SK-N-SH (cell line): ENCODE results near the gene CENPX. TPM values are rescaled to one million over a fixed set of nuclear protein-coding genes. Genes with fewer than 3 reads are reported as not detected.
A peak's percentile ranks its signal among the peaks of the same experiment; 100 is the strongest.

ENCODE experiments used
- CTCF ChIA-PET: fragments of 300-600, 350-600 bp; formaldehyde crosslinking; extraction: SDS; loops from one replicate; lab custom pipeline; 2021; lab: Yijun Ruan, JAX
- POLR2A ChIA-PET: fragments of 350-600 bp; sonication (Branson Sonifier 250); formaldehyde crosslinking; extraction: SDS; loops from one replicate; lab custom pipeline; 2020; ENCODE audit warnings: antibody characterized with exemption, inconsistent platforms; lab: Yijun Ruan, JAX
- DNase-seq: peaks from one replicate; pipeline ENCODE4 v3.0.0; 2012
- H2AFZ ChIP-seq: fragments of 200-600 bp; sonication (generic); 2 replicates; pipeline ENCODE4 v1.8.1; 2016; ENCODE audit warnings: antibody characterized with exemption, mild to moderate bottlenecking, low read depth
- H3F3A ChIP-seq: fragments of 200-600 bp; sonication (generic); replicated peaks from 2 replicates; pipeline ENCODE3; 2016; ENCODE audit warnings: antibody characterized with exemption, mild to moderate bottlenecking; ENCODE audit not compliant: insufficient read depth
- H3K27ac ChIP-seq, 2 experiments: fragments of 200-500 bp in 1 of 2; fragments of 200-600 bp in 1 of 2; sonication (Bioruptor generic) in 1 of 2; sonication (generic), shearing (Covaris generic) in 1 of 2; 2 replicates each; pipeline versions ENCODE4 v1.5.1 to v1.6.1; 2014 to 2016; ENCODE audit warnings: low read depth in 2 of 2, inconsistent platforms in 1 of 2, low read length in 1 of 2, mild to moderate bottlenecking in 1 of 2, mixed read lengths in 1 of 2
- H3K27me3 ChIP-seq: fragments of 200-600 bp; sonication (generic), shearing (Covaris generic); 2 replicates; pipeline ENCODE4 v1.6.1; 2016; ENCODE audit warnings: mixed run types; ENCODE audit not compliant: insufficient read depth
- H3K36me3 ChIP-seq, 2 experiments: fragments of 200-500 bp in 1 of 2; fragments of 200-600 bp in 1 of 2; sonication (Bioruptor generic) in 1 of 2; sonication (generic) in 1 of 2; replicated peaks in 1 of 2; 2 replicates each; pipeline versions ENCODE3 to v1.5.1; 2014 to 2016; ENCODE audit warnings: low read length in 1 of 2, mild to moderate bottlenecking in 1 of 2; ENCODE audit not compliant: insufficient read depth in 2 of 2, control insufficient read depth in 1 of 2
- H3K4me1 ChIP-seq, 2 experiments: fragments of 200-500 bp in 1 of 2; fragments of 200-600 bp in 1 of 2; sonication (Bioruptor generic) in 1 of 2; sonication (generic), shearing (Covaris generic) in 1 of 2; 2 replicates each; pipeline versions ENCODE4 v1.5.1 to v1.6.1; 2014 to 2016; ENCODE audit warnings: low read depth in 1 of 2, low read length in 1 of 2, mixed run types in 1 of 2; ENCODE audit not compliant: insufficient read depth in 2 of 2, control insufficient read depth in 1 of 2
- H3K4me2 ChIP-seq: fragments of 200-600 bp; sonication (generic), shearing (Covaris generic); 2 replicates; pipeline ENCODE4 v1.6.1; 2017; ENCODE audit warnings: mixed run types
- H3K4me3 ChIP-seq, 2 experiments: fragments of 200-500 bp in 1 of 2; fragments of 200-600 bp in 1 of 2; sonication (Bioruptor generic) in 1 of 2; sonication (generic), shearing (Covaris generic) in 1 of 2; 2 replicates each; pipeline versions ENCODE4 v1.5.1 to v1.8.1; 2014 to 2016; ENCODE audit warnings: low read depth in 2 of 2, inconsistent platforms in 1 of 2, low read length in 1 of 2, mild to moderate bottlenecking in 1 of 2, mixed read lengths in 1 of 2, moderate library complexity in 1 of 2
- H3K79me2 ChIP-seq: fragments of 200-600 bp; sonication (generic); 2 replicates; pipeline ENCODE4 v1.8.1; 2017; ENCODE audit warnings: mild to moderate bottlenecking; ENCODE audit not compliant: insufficient read depth
- H3K9ac ChIP-seq: fragments of 200-600 bp; sonication (generic); 2 replicates; pipeline ENCODE4 v1.6.1; 2017; ENCODE audit warnings: mixed run types
- H3K9me2 ChIP-seq: fragments of 200-600 bp; sonication (generic); 2 replicates; pipeline ENCODE4 v1.6.1; 2017; ENCODE audit warnings: mixed run types
- H3K9me3 ChIP-seq: fragments of 200-600 bp; sonication (generic); 2 replicates; pipeline ENCODE4 v1.6.1; 2017; ENCODE audit warnings: mixed run types, mild to moderate bottlenecking, moderate library complexity
- H4K20me1 ChIP-seq: fragments of 200-600 bp; sonication (generic); 2 replicates; pipeline ENCODE4 v1.6.1; 2017; ENCODE audit warnings: mild to moderate bottlenecking, mixed run types; ENCODE audit not compliant: insufficient read depth
- CHD2 ChIP-seq: fragments of 150-350 bp; IDR thresholded peaks from 2 replicates; pipeline ENCODE4 v1.6.1; 2018; ENCODE audit warnings: low read length; ENCODE audit not compliant: partially characterized antibody
- CTCF ChIP-seq: fragments of 200-600 bp; sonication (generic); IDR thresholded peaks from 2 replicates; pipeline ENCODE4 v1.6.1; 2017; ENCODE audit warnings: antibody characterized with exemption, mild to moderate bottlenecking, moderate library complexity
- EZH2phosphoT487 ChIP-seq: fragments of 200-600 bp; sonication (generic); IDR thresholded peaks from 2 replicates; pipeline ENCODE4 v1.6.1; 2017; ENCODE audit warnings: low read depth, mixed run types, mild to moderate bottlenecking, antibody characterized with exemption, moderate library complexity, borderline replicate concordance
- FOSL2 ChIP-seq: IDR thresholded peaks from 2 replicates; pipeline ENCODE4 v1.4.0; 2012; ENCODE audit warnings: low read depth, mild to moderate bottlenecking, moderate library complexity, borderline replicate concordance
- GATA2 ChIP-seq: sonication (generic); formaldehyde crosslinking; IDR thresholded peaks from 2 replicates; pipeline ENCODE4 v1.5.0; 2020; ENCODE audit warnings: mild to moderate bottlenecking, missing genetic modification reagents
- IRF3 ChIP-seq: fragments of 150-350 bp; IDR thresholded peaks from 2 replicates; pipeline ENCODE4 v1.6.1; 2016; ENCODE audit warnings: mild to moderate bottlenecking, low read depth, low read length
- JUND ChIP-seq: IDR thresholded peaks from 2 replicates; pipeline ENCODE4 v1.4.0; 2012
- MAX ChIP-seq: IDR thresholded peaks from 2 replicates; pipeline ENCODE4 v1.4.0; 2012; ENCODE audit warnings: low read depth
- MXI1 ChIP-seq: IDR thresholded peaks from 2 replicates; pipeline ENCODE4 v1.6.1; 2012; ENCODE audit warnings: mild to moderate bottlenecking, low read depth, low read length, improper control_type of control experiment
- NRF1 ChIP-seq: IDR thresholded peaks from 2 replicates; pipeline ENCODE4 v1.6.1; 2012; ENCODE audit warnings: low read depth, mild to moderate bottlenecking, low read length
- POLR2AphosphoS5 ChIP-seq: IDR thresholded peaks from 2 replicates; pipeline ENCODE4 v1.6.1; 2012; ENCODE audit warnings: low read depth, low read length
- RAD21 ChIP-seq: IDR thresholded peaks from 2 replicates; pipeline ENCODE4 v1.6.1; 2012; ENCODE audit warnings: mild to moderate bottlenecking, low read length
- RCOR1 ChIP-seq: fragments of 150-350 bp; IDR thresholded peaks from 2 replicates; pipeline ENCODE4 v1.6.1; 2017; ENCODE audit warnings: antibody characterized with exemption, low read length
- RXRA ChIP-seq: IDR thresholded peaks from 2 replicates; pipeline ENCODE4 v1.4.0; 2012; ENCODE audit warnings: low read depth, mild to moderate bottlenecking, borderline replicate concordance
- TAF1 ChIP-seq: IDR thresholded peaks from 2 replicates; pipeline ENCODE4 v1.6.1; 2012; ENCODE audit warnings: low read depth, mild to moderate bottlenecking, low read length, moderate library complexity, borderline replicate concordance
- USF1 ChIP-seq: IDR thresholded peaks from 2 replicates; pipeline ENCODE4 v1.4.0; 2012; ENCODE audit warnings: low read depth, borderline replicate concordance
- USF2 ChIP-seq: fragments of 150-350 bp; IDR thresholded peaks from 2 replicates; pipeline ENCODE4 v1.6.1; 2017; ENCODE audit warnings: antibody characterized with exemption, low read length, low read depth, borderline replicate concordance
- ZBTB33 ChIP-seq: IDR thresholded peaks from 2 replicates; pipeline ENCODE4 v1.4.0; 2012; ENCODE audit warnings: low read depth, borderline replicate concordance
- WGBS: methylation state at CpG from one replicate; pipeline ENCODE4 v1.1.6; 2017; ENCODE audit warnings: low lambda C conversion rate; 5-methylcytosine and 5-hydroxymethylcytosine counted together
- polyA plus RNA-seq, 3 experiments: library from polyadenylated mRNA; depleted of rRNA; stranded (reverse); fragments of >200 nt; gene quantifications; 2 replicates each; pipeline ENCODE4 v1.2.3, GENCODE V29; 2012

The CENPX gene
- polyA plus RNA-seq, 1 of the 3 experiments (the other 2 are of a cell fraction) = 255 TPM

GRCh38 chr17:82030470-82031302 lies 8.0 kb upstream of the CENPX start (continued):
- TF ChIP-seq MXI1 (peak; percentile 67), EZH2phosphoT487 (no peak), GATA2 (CRISPR knock-in tag) (no peak), CHD2 (no peak), MAX (no peak), IRF3 (no peak), ZBTB33 (no peak), POLR2AphosphoS5 (no peak)

- Histone ChIP-seq H3K27me3 (no peaks in the 10 kb centered on the region), H4K20me1 (peaks cover 4% of the 10 kb centered on the region; the same call in 1 of the 2 replicates), H3K27ac (no peak overlapping the region), H3K9ac (no peak overlapping the region), H3K4me1 (peaks cover 0 to 19% of the 10 kb centered on the region in 2 experiments; a peak in 2 of 4 replicates), H3K79me2 (no peaks in the 10 kb centered on the region), H3K9me3 (no peaks in the 10 kb centered on the region), H2AFZ (no peak overlapping the region), H3K4me3 (no peak overlapping the region; a peak in 1 of 4 replicates), H3K4me2 (peak overlapping the region; percentile 90; the same call in 1 of the 2 replicates), H3F3A (peaks cover 24% of the 10 kb centered on the region), H3K9me2 (no peaks in the 10 kb centered on the region), H3K36me3 (peaks cover 5 to 15% of the 10 kb centered on the region in 2 experiments)
- no peak for DNase-seq
- WGBS = 64% methylated on average over 21 of the region's 31 CpGs
- CTCF ChIA-PET = interaction anchor here (0.6 to 35.7 kb wide), 76 partner anchors 9 to 657 kb away, joined by 3 to 1216 read pairs (median 7); partner anchors contain the start of genes ASPSCR1, CCDC57, CENPX and DCXR
- POLR2A ChIA-PET = interaction anchor here (0.6 to 3.4 kb wide), 13 partner anchors 8 to 247 kb away, joined by 3 to 14 read pairs (median 3); partner anchors contain the start of genes CENPX, FASN, GPS1 and LRRC45
- TF ChIP-seq USF1 (no peak), CTCF (no peak), USF2 (no peak), JUND (no peak), RAD21 (no peak), RXRA (no peak), CHD2 (no peak), IRF3 (no peak), NRF1 (no peak), TAF1 (no peak), FOSL2 (no peak), RCOR1 (no peak)
These were observed 7.4 kb upstream of the CENPX start for GRCh38 chr17:82029990-82030469.
